Measurements from ENCODE around the gene C5orf46.

The C5orf46 gene

GRCh38 chr5:147920420-147921030 is 14.2 kb upstream of the C5orf46 start:
- ChIA-PET CTCF (no interaction called here), POLR2A (no interaction called here)
- TF ChIP-seq ZNF384 (IDR thresholded peaks at IDR 0.05) (no peak), L3MBTL2 (conservative IDR thresholded peaks at IDR 0.05) (no peak), CTBP1 (IDR thresholded peaks at IDR 0.05; ENCODE audit: borderline replicate concordance) (no peak), SUZ12 (IDR thresholded peaks at IDR 0.05) (no peak), ELF4 (IDR thresholded peaks at IDR 0.05) (no peak), HDGF (IDR thresholded peaks at IDR 0.05; ENCODE audit: borderline replicate concordance) (no peak), SP1 (IDR thresholded peaks at IDR 0.05) (no peak), TARDBP (IDR thresholded peaks at IDR 0.05) (no peak), BHLHE40 (IDR thresholded peaks at IDR 0.05; ENCODE audit: borderline replicate concordance) (no peak), FOXK2 (IDR thresholded peaks at IDR 0.05) (no peak)
- DNase-seq (ENCODE audit: extremely low spot score): no peak

GRCh38 chr5:147918899-147919298 is 12.6 kb upstream of the C5orf46 start:
- CTCF ChIA-PET: no interaction called here
- no peak for DNase-seq (ENCODE audit: extremely low spot score)
- TF ChIP-seq SUZ12 (IDR thresholded peaks at IDR 0.05) (no peak), ARNT (IDR thresholded peaks at IDR 0.05) (no peak), L3MBTL2 (conservative IDR thresholded peaks at IDR 0.05) (no peak), TARDBP (IDR thresholded peaks at IDR 0.05) (no peak), NFRKB (IDR thresholded peaks at IDR 0.05) (no peak), ZNF384 (IDR thresholded peaks at IDR 0.05) (no peak), FOXA1 (IDR thresholded peaks at IDR 0.05) (no peak)
- POLR2A ChIA-PET: no interaction called here

GRCh38 chr5:147918101-147918685 is 11.9 kb upstream of the C5orf46 start:
- POLR2A ChIA-PET: no interaction called here
- DNase-seq (ENCODE audit: extremely low spot score): no peak
- CTCF ChIA-PET: no interaction called here
- TF ChIP-seq CTBP1 (IDR thresholded peaks at IDR 0.05; ENCODE audit: borderline replicate concordance): no peak
- no peak for TF ChIP-seq ZNF384 (IDR thresholded peaks at IDR 0.05)
- no peak for TF ChIP-seq FOXA1 (IDR thresholded peaks at IDR 0.05)
- TF ChIP-seq SP1 (IDR thresholded peaks at IDR 0.05): no peak
- TF ChIP-seq HDGF (IDR thresholded peaks at IDR 0.05; ENCODE audit: borderline replicate concordance): no peak
- TF ChIP-seq ARNT (IDR thresholded peaks at IDR 0.05): no peak
- TF ChIP-seq ELF4 (IDR thresholded peaks at IDR 0.05): no peak
- TF ChIP-seq LEF1 (IDR thresholded peaks at IDR 0.05; ENCODE audit: borderline replicate concordance): no peak
- TF ChIP-seq TARDBP (IDR thresholded peaks at IDR 0.05): no peak
- TF ChIP-seq NFRKB (IDR thresholded peaks at IDR 0.05): no peak
- no peak for TF ChIP-seq FOXM1 (IDR thresholded peaks at IDR 0.05; ENCODE audit: borderline replicate concordance)
- TF ChIP-seq SUZ12 (IDR thresholded peaks at IDR 0.05): no peak
- no peak for TF ChIP-seq FOXK2 (IDR thresholded peaks at IDR 0.05)

- POLR2A ChIA-PET: no interaction called here
- DNase-seq (ENCODE audit: extremely low spot score): no peak
- CTCF ChIA-PET: no interaction called here
- TF ChIP-seq FOXA1 (IDR thresholded peaks at IDR 0.05): no peak
- TF ChIP-seq ELF4 (IDR thresholded peaks at IDR 0.05): no peak
- TF ChIP-seq ZNF384 (IDR thresholded peaks at IDR 0.05): no peak
- TF ChIP-seq SUZ12 (IDR thresholded peaks at IDR 0.05): no peak
- TF ChIP-seq ARNT (IDR thresholded peaks at IDR 0.05): no peak
- TF ChIP-seq CTBP1 (IDR thresholded peaks at IDR 0.05; ENCODE audit: borderline replicate concordance): no peak
- TF ChIP-seq HDGF (IDR thresholded peaks at IDR 0.05; ENCODE audit: borderline replicate concordance): no peak
- no peak for TF ChIP-seq LEF1 (IDR thresholded peaks at IDR 0.05; ENCODE audit: borderline replicate concordance)
- TF ChIP-seq PKNOX1 (IDR thresholded peaks at IDR 0.05): no peak
- TF ChIP-seq FOXM1 (IDR thresholded peaks at IDR 0.05; ENCODE audit: borderline replicate concordance): no peak
- no peak for TF ChIP-seq L3MBTL2 (conservative IDR thresholded peaks at IDR 0.05)
Observed at GRCh38 chr5:147913786-147914185, 7.4 kb upstream of the C5orf46 start.

GRCh38 chr5:147912011-147912410 is 5.7 kb upstream of the C5orf46 start:
- POLR2A ChIA-PET: no interaction called here
- no peak for TF ChIP-seq L3MBTL2 (conservative IDR thresholded peaks at IDR 0.05)
- no peak for TF ChIP-seq TARDBP (IDR thresholded peaks at IDR 0.05)
- TF ChIP-seq LEF1 (IDR thresholded peaks at IDR 0.05; ENCODE audit: borderline replicate concordance): no peak
- TF ChIP-seq NFRKB (IDR thresholded peaks at IDR 0.05): no peak
- no peak for TF ChIP-seq CTBP1 (IDR thresholded peaks at IDR 0.05; ENCODE audit: borderline replicate concordance)
- TF ChIP-seq SP1 (IDR thresholded peaks at IDR 0.05): no peak
- no peak for TF ChIP-seq PKNOX1 (IDR thresholded peaks at IDR 0.05)
- TF ChIP-seq FOXM1 (IDR thresholded peaks at IDR 0.05; ENCODE audit: borderline replicate concordance): no peak
- TF ChIP-seq FOXK2 (IDR thresholded peaks at IDR 0.05): no peak
- no peak for TF ChIP-seq ZNF384 (IDR thresholded peaks at IDR 0.05)
- no peak for TF ChIP-seq HDGF (IDR thresholded peaks at IDR 0.05; ENCODE audit: borderline replicate concordance)
- no peak for TF ChIP-seq FOXA1 (IDR thresholded peaks at IDR 0.05)
- no peak for TF ChIP-seq ELF4 (IDR thresholded peaks at IDR 0.05)
- TF ChIP-seq SUZ12 (IDR thresholded peaks at IDR 0.05): no peak
- TF ChIP-seq ARNT (IDR thresholded peaks at IDR 0.05): no peak
- no peak for TF ChIP-seq BHLHE40 (IDR thresholded peaks at IDR 0.05; ENCODE audit: borderline replicate concordance)
- CTCF ChIA-PET: no interaction called here
- DNase-seq (ENCODE audit: extremely low spot score): no peak

GRCh38 chr5:147911427-147911826 is 5.1 kb upstream of the C5orf46 start:
- TF ChIP-seq FOXA1 (IDR thresholded peaks at IDR 0.05) (no peak), ARNT (IDR thresholded peaks at IDR 0.05) (no peak), L3MBTL2 (conservative IDR thresholded peaks at IDR 0.05) (no peak), TARDBP (IDR thresholded peaks at IDR 0.05) (no peak), FOXM1 (IDR thresholded peaks at IDR 0.05; ENCODE audit: borderline replicate concordance) (no peak), ZNF384 (IDR thresholded peaks at IDR 0.05) (no peak)
- POLR2A ChIA-PET: no interaction called here

GRCh38 chr5:147904110-147904509 is 2.2 kb downstream of the C5orf46 start:
- TF ChIP-seq CTBP1 (IDR thresholded peaks at IDR 0.05; ENCODE audit: borderline replicate concordance) (no peak), ELF4 (IDR thresholded peaks at IDR 0.05) (no peak), FOXK2 (IDR thresholded peaks at IDR 0.05) (no peak), BHLHE40 (IDR thresholded peaks at IDR 0.05; ENCODE audit: borderline replicate concordance) (no peak), FOXA1 (IDR thresholded peaks at IDR 0.05) (no peak), L3MBTL2 (conservative IDR thresholded peaks at IDR 0.05) (no peak), TARDBP (IDR thresholded peaks at IDR 0.05) (no peak), SP1 (IDR thresholded peaks at IDR 0.05) (no peak), PKNOX1 (IDR thresholded peaks at IDR 0.05) (no peak), ARNT (IDR thresholded peaks at IDR 0.05) (no peak), SUZ12 (IDR thresholded peaks at IDR 0.05) (no peak), HDGF (IDR thresholded peaks at IDR 0.05; ENCODE audit: borderline replicate concordance) (no peak), LEF1 (IDR thresholded peaks at IDR 0.05; ENCODE audit: borderline replicate concordance) (no peak), ZNF384 (IDR thresholded peaks at IDR 0.05) (no peak), NFRKB (IDR thresholded peaks at IDR 0.05) (no peak), FOXM1 (IDR thresholded peaks at IDR 0.05; ENCODE audit: borderline replicate concordance) (no peak)
- DNase-seq (ENCODE audit: extremely low spot score): no peak
- ChIA-PET CTCF (no interaction called here), POLR2A (no interaction called here)

More at GRCh38 chr5:147911427-147911826, 5.1 kb upstream of the C5orf46 start:
- CTCF ChIA-PET: interaction anchor here (0.6 kb wide), 1 partner anchor 567 kb away, joined by 3 read pairs; no protein-coding TSS in a partner anchor
- no peak for DNase-seq (ENCODE audit: extremely low spot score)

All from HEK293T (cell line).